Retina (tissue), 1 donor: ENCODE data around the gene OR7A10.
"Not testable (repeated sequence)": the region's sequence is repeated elsewhere in the genome, so short reads cannot be mapped to it uniquely, and the experiment has no call there.

Experiments
- DNase-seq: peaks from one replicate; pipeline ENCODE4 v3.0.0-alpha.2; 2016

Gene OR7A10

GRCh38 chr19:14792250-14792649, 56.5 kb downstream of the OR7A10 start:
- DNase-seq: not testable (repeated sequence)
